HepG2 (cell line): ENCODE results near the gene SEC31B. TPM values are rescaled to one million over a fixed set of nuclear protein-coding genes. Genes with fewer than 3 reads are reported as not detected.

Experiments used
- AHDC1 ChIP-seq: sonication (generic); formaldehyde crosslinking; IDR thresholded peaks from 2 replicates; pipeline ENCODE4 v1.5.1; 2020; ENCODE audit warnings: mild to moderate bottlenecking, missing genetic modification reagents, borderline replicate concordance
- AHR ChIP-seq: IDR thresholded peaks from 2 replicates; pipeline ENCODE4 v1.6.1; 2018; ENCODE audit warnings: missing genetic modification reagents, missing compliant biosample characterization
- EED ChIP-seq: sonication (generic); formaldehyde crosslinking; IDR thresholded peaks from 2 replicates; pipeline ENCODE4 v1.5.0; 2020; ENCODE audit warnings: mild to moderate bottlenecking, missing genetic modification reagents
- GATAD2A ChIP-seq: IDR thresholded peaks from 2 replicates; pipeline ENCODE4 v1.6.1; 2016
- HDAC1 ChIP-seq: sonication (generic); formaldehyde crosslinking; IDR thresholded peaks from 2 replicates; pipeline ENCODE4 v1.5.1; 2020; ENCODE audit warnings: mild to moderate bottlenecking, missing genetic modification reagents
- HNRNPL ChIP-seq: fragments of 200-400 bp; formaldehyde crosslinking; IDR thresholded peaks from 2 replicates; pipeline ENCODE4 v1.6.1; 2017; ENCODE audit warnings: mild to moderate bottlenecking, low read depth, low read length
- POGK ChIP-seq: sonication (generic); formaldehyde crosslinking; conservative IDR thresholded peaks from 2 replicates; pipeline ENCODE4 v1.8.0; 2022; ENCODE audit warnings: mild to moderate bottlenecking, moderate library complexity, missing genetic modification reagents
- SNAI1 ChIP-seq: sonication (generic); formaldehyde crosslinking; IDR thresholded peaks from 2 replicates; pipeline ENCODE4 v1.5.0; 2020; ENCODE audit warnings: mild to moderate bottlenecking, missing genetic modification reagents, borderline replicate concordance
- ZBTB8A ChIP-seq: sonication (generic); formaldehyde crosslinking; IDR thresholded peaks from 2 replicates; pipeline ENCODE4 v1.4.0; 2020; ENCODE audit warnings: mild to moderate bottlenecking, low read depth, missing genetic modification reagents, borderline replicate concordance
- ZMYM2 ChIP-seq: sonication (generic); formaldehyde crosslinking; IDR thresholded peaks from 2 replicates; pipeline ENCODE4 v1.8.0; 2022; ENCODE audit warnings: mild to moderate bottlenecking, missing genetic modification reagents
- ZNF256 ChIP-seq: sonication (generic); formaldehyde crosslinking; conservative IDR thresholded peaks from 2 replicates; pipeline ENCODE4 v1.4.0; 2020; ENCODE audit warnings: missing genetic modification reagents
- ZNF263 ChIP-seq: sonication (generic); formaldehyde crosslinking; IDR thresholded peaks from 2 replicates; pipeline ENCODE4 v1.4.0; 2020; ENCODE audit warnings: missing genetic modification reagents
- ZNF484 ChIP-seq: sonication (generic); formaldehyde crosslinking; IDR thresholded peaks from 2 replicates; pipeline ENCODE4 v1.5.1; 2020; ENCODE audit warnings: mild to moderate bottlenecking, low read depth, missing genetic modification reagents, borderline replicate concordance
- ZNF788 ChIP-seq: sonication (generic); formaldehyde crosslinking; IDR thresholded peaks from 2 replicates; pipeline ENCODE4 v1.5.0; 2020; ENCODE audit warnings: mild to moderate bottlenecking, missing genetic modification reagents, borderline replicate concordance
- ZSCAN31 ChIP-seq: sonication (generic); formaldehyde crosslinking; IDR thresholded peaks from 2 replicates; pipeline ENCODE4 v1.5.0; 2020; ENCODE audit warnings: low read depth, mild to moderate bottlenecking, missing genetic modification reagents
- polyA plus RNA-seq, 8 experiments: library from polyadenylated mRNA; depleted of rRNA in 3 of 8; stranded (reverse) in 7 of 8; unstranded in 1 of 8; fragments of >200 nt; fragmentation: Illumina TruSeq in 4 of 8; extraction: Trizol in 4 of 8; gene quantifications; 2 replicates each; pipeline versions ENCODE4 v1.2.1 to v1.2.3, GENCODE V29; 2011 to 2016; ENCODE audit warnings: low read depth in 4 of 8, missing spikeins in 1 of 8, mixed read lengths in 1 of 8; ENCODE audit not compliant: insufficient read depth in 1 of 8
- total RNA-seq, 5 experiments: library from RNA; depleted of rRNA; stranded (reverse); fragments of >200 nt; fragmentation: Illumina TruSeq; extraction: Trizol; gene quantifications; 2 replicates each; pipeline ENCODE4 v1.2.3, GENCODE V29; 2016; ENCODE audit warnings: low read depth in 1 of 5
- TF ChIP-seq, protein P1 (sequence below): IDR thresholded peaks from 2 replicates; pipeline ENCODE4 v1.6.1; 2018; ENCODE audit warnings: missing genetic modification reagents, mild to moderate bottlenecking, missing compliant biosample characterization
- TF ChIP-seq, protein P2 (sequence below): sonication (generic); formaldehyde crosslinking; IDR thresholded peaks from 2 replicates; pipeline ENCODE4 v1.4.0; 2020; ENCODE audit warnings: mild to moderate bottlenecking, missing genetic modification reagents

SEC31B gene
- total and polyA plus RNA-seq, 2 of the 13 experiments (the other 11 are each of a cell fraction or from before 2014, with no cell fraction given), result 2.0 to 8.3 TPM

- TF ChIP-seq GATAD2A (CRISPR knock-in tag) (0 out of 2 replicates have a peak, but pooled peaks have one; percentile 13), ZSCAN31 (CRISPR knock-in tag) (peak; percentile 81), AHR (CRISPR knock-in tag) (0 out of 2 replicates have a peak, but pooled peaks have one; percentile 19), EED (CRISPR knock-in tag) (peak; percentile 74; the same call in 1 of the 2 replicates), HDAC1 (CRISPR knock-in tag) (peak; percentile 69; the same call in 1 of the 2 replicates), ZNF788 (peak; percentile 45; the same call in 1 of the 2 replicates), ZBTB8A (CRISPR knock-in tag) (no peak), ZNF263 (CRISPR knock-in tag) (peak; percentile 94), POGK (peak; percentile 34; the same call in 1 of the 2 replicates), AHDC1 (no peak), ZNF484 (CRISPR knock-in tag) (no peak), ZNF256 (CRISPR knock-in tag) (0 out of 2 replicates have a peak, but pooled peaks have one; percentile 69), HNRNPL (0 out of 2 replicates have a peak, but pooled peaks have one; percentile 49), SNAI1 (CRISPR knock-in tag) (no peak), ZMYM2 (CRISPR knock-in tag) (peak; percentile 43; the same call in 1 of the 2 replicates)
- TF ChIP-seq, protein P1, sequence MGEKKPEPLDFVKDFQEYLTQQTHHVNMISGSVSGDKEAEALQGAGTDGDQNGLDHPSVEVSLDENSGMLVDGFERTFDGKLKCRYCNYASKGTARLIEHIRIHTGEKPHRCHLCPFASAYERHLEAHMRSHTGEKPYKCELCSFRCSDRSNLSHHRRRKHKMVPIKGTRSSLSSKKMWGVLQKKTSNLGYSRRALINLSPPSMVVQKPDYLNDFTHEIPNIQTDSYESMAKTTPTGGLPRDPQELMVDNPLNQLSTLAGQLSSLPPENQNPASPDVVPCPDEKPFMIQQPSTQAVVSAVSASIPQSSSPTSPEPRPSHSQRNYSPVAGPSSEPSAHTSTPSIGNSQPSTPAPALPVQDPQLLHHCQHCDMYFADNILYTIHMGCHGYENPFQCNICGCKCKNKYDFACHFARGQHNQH (CRISPR knock-in tag), result no peak
- TF ChIP-seq, protein P2, sequence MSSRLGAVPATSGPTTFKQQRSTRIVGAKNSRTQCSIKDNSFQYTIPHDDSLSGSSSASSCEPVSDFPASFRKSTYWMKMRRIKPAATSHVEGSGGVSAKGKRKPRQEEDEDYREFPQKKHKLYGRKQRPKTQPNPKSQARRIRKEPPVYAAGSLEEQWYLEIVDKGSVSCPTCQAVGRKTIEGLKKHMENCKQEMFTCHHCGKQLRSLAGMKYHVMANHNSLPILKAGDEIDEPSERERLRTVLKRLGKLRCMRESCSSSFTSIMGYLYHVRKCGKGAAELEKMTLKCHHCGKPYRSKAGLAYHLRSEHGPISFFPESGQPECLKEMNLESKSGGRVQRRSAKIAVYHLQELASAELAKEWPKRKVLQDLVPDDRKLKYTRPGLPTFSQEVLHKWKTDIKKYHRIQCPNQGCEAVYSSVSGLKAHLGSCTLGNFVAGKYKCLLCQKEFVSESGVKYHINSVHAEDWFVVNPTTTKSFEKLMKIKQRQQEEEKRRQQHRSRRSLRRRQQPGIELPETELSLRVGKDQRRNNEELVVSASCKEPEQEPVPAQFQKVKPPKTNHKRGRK (CRISPR knock-in tag), result no peak
Measured at GRCh38 chr10:100519311-100520051, at the start of gene SEC31B (continued).
